ENCODE measurements around the gene TOX3. TPM values are rescaled to one million over a fixed set of nuclear protein-coding genes. Genes with fewer than 3 reads are reported as not detected.

TOX3 gene
- total and polyA plus RNA-seq, 2 of the 8 experiments (the other 6 are each of a cell fraction or from before 2014, with no cell fraction given): 16.7 to 31.2 TPM

DNA sequence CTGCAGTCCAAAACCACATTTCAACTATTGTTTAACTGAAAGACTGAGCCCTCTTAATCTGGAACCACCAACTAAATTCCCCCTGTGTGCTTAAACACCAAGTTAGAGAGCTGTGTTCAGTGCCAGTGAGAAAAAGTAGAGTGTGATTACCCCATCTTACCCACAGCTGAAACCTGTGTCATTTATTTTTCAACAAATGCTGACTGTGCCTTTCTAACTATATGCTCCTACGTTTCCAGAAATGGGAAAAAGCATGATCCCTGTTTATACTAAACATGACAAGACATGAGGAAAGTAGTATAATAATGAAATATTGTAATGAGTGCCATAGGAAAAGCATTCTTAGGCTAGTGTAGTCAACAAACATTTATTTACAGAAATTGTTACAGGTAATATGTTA is 7.4 kb upstream of the TOX3 start:
- H3K27me3 ChIP-seq (replicated peaks in 1 of 4; ENCODE audit: control insufficient read depth in 3 of 4, extremely low read depth in 1 of 4, insufficient read depth in 3 of 4, low read length in 3 of 4): peaks cover 0 to 9% (median 3%) of the 10 kb centered on the region in 4 experiments; a peak in 3 of 7 replicates
- no peak overlapping the region for H2BK12ac ChIP-seq (ENCODE audit: low read depth, low read length)
- POLR2A ChIA-PET (ENCODE audit: partially characterized antibody): interaction anchor here (1.4 kb wide), 1 partner anchor 10 kb away, joined by 4 read pairs; no protein-coding TSS in a partner anchor
- no peak overlapping the region for H2BK15ac ChIP-seq (ENCODE audit: low read length)
- H3K23ac ChIP-seq (ENCODE audit: insufficient read length): no peak overlapping the region
- DNase-seq (ENCODE audit: low read depth in 1 of 2, low spot score in 2 of 2) (no peak), FAIRE-seq (no peak)
- no peak overlapping the region for H3K4ac ChIP-seq (replicated peaks; ENCODE audit: insufficient read length, low read depth, low read length)
- WGBS, 2 experiments (ENCODE audit: extremely low coverage in 1 of 2, insufficient coverage in 1 of 2, insufficient read length in 1 of 2, insufficient replicate concordance in 2 of 2, low coverage in 1 of 2, low lambda C conversion rate in 2 of 2, missing lambda C conversion rate in 1 of 2): 96% methylated on average over 1 of the region's 1 CpG; no CpG with 5 or more reads in 1 of the 2 experiments
- no peak overlapping the region for H4K91ac ChIP-seq (replicated peaks; ENCODE audit: insufficient read length, low read length)
- H2BK120ac ChIP-seq (replicated peaks; ENCODE audit: low read depth, low read length): no peak overlapping the region
- no peaks in the 10 kb centered on the region for H3K36me3 ChIP-seq (ENCODE audit: control insufficient read depth in 2 of 4, insufficient read depth in 4 of 4, low read length in 3 of 4)
- H2BK20ac ChIP-seq (ENCODE audit: low read length): no peak overlapping the region
- no peaks in the 10 kb centered on the region for H3K23me2 ChIP-seq (ENCODE audit: low read depth, low read length)
- no peak overlapping the region for H3K4me3 ChIP-seq (ENCODE audit: extremely low read depth in 1 of 4, insufficient read depth in 2 of 4, low read depth in 3 of 4, low read length in 4 of 4)
- no peak overlapping the region for H3K18ac ChIP-seq (ENCODE audit: extremely low read depth, low read length)
- no peaks in the 10 kb centered on the region for H3K79me1 ChIP-seq (ENCODE audit: low read depth, low read length)
- H4K20me1 ChIP-seq (replicated peaks in 1 of 2; ENCODE audit: control insufficient read depth in 1 of 2, insufficient read depth in 2 of 2, low read length in 2 of 2): peaks cover 0 to 3% of the 10 kb centered on the region in 2 experiments
- TF ChIP-seq JUND (IDR thresholded peaks at IDR 0.05; ENCODE audit: low read length) (no peak), SIN3A (conservative IDR thresholded peaks at IDR 0.05 in 1 of 2, IDR thresholded peaks at IDR 0.05 in 1 of 2; ENCODE audit: low read depth in 1 of 2, low read length in 2 of 2) (no peak), RFX5 (IDR thresholded peaks at IDR 0.05; ENCODE audit: borderline replicate concordance, low read depth, low read length) (no peak), SIRT6 (IDR thresholded peaks at IDR 0.05; ENCODE audit: low read length) (no peak), KDM1A (IDR thresholded peaks at IDR 0.05; ENCODE audit: borderline replicate concordance, low read length) (no peak), JUN (IDR thresholded peaks at IDR 0.05; ENCODE audit: low read depth, low read length) (no peak), GTF2F1 (IDR thresholded peaks at IDR 0.05; ENCODE audit: borderline replicate concordance, low read depth, low read length) (no peak)
- TF ChIP-seq, protein P1, sequence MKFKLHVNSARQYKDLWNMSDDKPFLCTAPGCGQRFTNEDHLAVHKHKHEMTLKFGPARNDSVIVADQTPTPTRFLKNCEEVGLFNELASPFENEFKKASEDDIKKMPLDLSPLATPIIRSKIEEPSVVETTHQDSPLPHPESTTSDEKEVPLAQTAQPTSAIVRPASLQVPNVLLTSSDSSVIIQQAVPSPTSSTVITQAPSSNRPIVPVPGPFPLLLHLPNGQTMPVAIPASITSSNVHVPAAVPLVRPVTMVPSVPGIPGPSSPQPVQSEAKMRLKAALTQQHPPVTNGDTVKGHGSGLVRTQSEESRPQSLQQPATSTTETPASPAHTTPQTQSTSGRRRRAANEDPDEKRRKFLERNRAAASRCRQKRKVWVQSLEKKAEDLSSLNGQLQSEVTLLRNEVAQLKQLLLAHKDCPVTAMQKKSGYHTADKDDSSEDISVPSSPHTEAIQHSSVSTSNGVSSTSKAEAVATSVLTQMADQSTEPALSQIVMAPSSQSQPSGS (IDR thresholded peaks at IDR 0.05; ENCODE audit: low read length): no peak
- H3K79me2 ChIP-seq (ENCODE audit: control insufficient read depth in 1 of 2, insufficient read depth in 2 of 2, low read length in 2 of 2): no peaks in the 10 kb centered on the region
- no peak overlapping the region for H3K14ac ChIP-seq (ENCODE audit: insufficient read length)
- no peak overlapping the region for H3K56ac ChIP-seq (replicated peaks; ENCODE audit: insufficient read length, low read depth, low read length)
- H4K5ac ChIP-seq (ENCODE audit: insufficient read length, low read depth, low read length): no peak overlapping the region
- no peak overlapping the region for H3K4me2 ChIP-seq (ENCODE audit: insufficient read depth in 1 of 2, low read depth in 2 of 2, low read length in 2 of 2)
- H2BK5ac ChIP-seq (ENCODE audit: low read depth, low read length): no peak overlapping the region
- H3K4me1 ChIP-seq (replicated peaks in 1 of 4; ENCODE audit: control insufficient read depth in 3 of 4, insufficient read depth in 4 of 4, low read length in 3 of 4): peaks cover 0 to 11% (median 1%) of the 10 kb centered on the region in 4 experiments; a peak in 3 of 7 replicates
- 0 out of 4 replicates have a peak, but pooled peaks cover 0 to 4% of the 10 kb centered on the region in 2 experiments for H3K9me3 ChIP-seq (ENCODE audit: insufficient read depth in 2 of 2, low read depth in 1 of 2, low read length in 1 of 2)
- no peak overlapping the region for H3K9ac ChIP-seq (replicated peaks in 1 of 4; ENCODE audit: extremely low read depth in 1 of 4, low read depth in 3 of 4, low read length in 3 of 4)
- H2AK5ac ChIP-seq (ENCODE audit: low read depth, low read length): no peak overlapping the region
- CTCF ChIA-PET (ENCODE audit: partially characterized antibody): interaction anchor here (0.6 to 2.0 kb wide), 5 partner anchors 155 to 358 kb away, joined by 3 to 4 read pairs (median 3); no protein-coding TSS in a partner anchor
- no peak overlapping the region for H3K27ac ChIP-seq (ENCODE audit: low read depth, low read length)
- H2AFZ ChIP-seq (ENCODE audit: low read length): no peak overlapping the region
- no peak overlapping the region for H4K8ac ChIP-seq (ENCODE audit: extremely low read depth, insufficient read depth, low read length)

All from H1 (cell line).